Measurements from ENCODE around the gene SYNE1.

SYNE1 gene

GRCh38 chr6:152123076-152123475 lies 514.1 kb downstream of the SYNE1 start:
- H3K4me3 ChIP-seq (ENCODE audit: low read depth, low read length) = no peak overlapping the region
- no peak for TF ChIP-seq CTCF (IDR thresholded peaks at IDR 0.05; ENCODE audit: control insufficient read depth, extremely low read depth, insufficient read depth)
- no peak for DNase-seq (ENCODE audit: low read depth)

GRCh38 chr6:152122434-152122833 lies 514.7 kb downstream of the SYNE1 start:
- no peak for TF ChIP-seq CTCF (IDR thresholded peaks at IDR 0.05; ENCODE audit: control insufficient read depth, extremely low read depth, insufficient read depth)
- H3K4me3 ChIP-seq (ENCODE audit: low read depth, low read length) = no peak overlapping the region
- no peak for DNase-seq (ENCODE audit: low read depth)

GRCh38 chr6:152121910-152122309 lies 515.3 kb downstream of the SYNE1 start:
- H3K4me3 ChIP-seq (ENCODE audit: low read depth, low read length) = no peak overlapping the region
- no peak for DNase-seq (ENCODE audit: low read depth)
- no peak for TF ChIP-seq CTCF (IDR thresholded peaks at IDR 0.05; ENCODE audit: control insufficient read depth, extremely low read depth, insufficient read depth)

- no peak for TF ChIP-seq CTCF (IDR thresholded peaks at IDR 0.05; ENCODE audit: control insufficient read depth, extremely low read depth, insufficient read depth)
- H3K4me3 ChIP-seq (ENCODE audit: low read depth, low read length) = no peak overlapping the region
- DNase-seq (ENCODE audit: low read depth) = no peak
Measured at GRCh38 chr6:152119831-152120230, 517.3 kb downstream of the SYNE1 start.

- no peak for TF ChIP-seq CTCF (IDR thresholded peaks at IDR 0.05; ENCODE audit: control insufficient read depth, extremely low read depth, insufficient read depth)
- H3K4me3 ChIP-seq (ENCODE audit: low read depth, low read length) = no peak overlapping the region
- no peak for DNase-seq (ENCODE audit: low read depth)
Measured at GRCh38 chr6:152118678-152119077, 518.5 kb downstream of the SYNE1 start.

- no peak for TF ChIP-seq CTCF (IDR thresholded peaks at IDR 0.05; ENCODE audit: control insufficient read depth, extremely low read depth, insufficient read depth)
- DNase-seq (ENCODE audit: low read depth) = no peak
- no peak overlapping the region for H3K4me3 ChIP-seq (ENCODE audit: low read depth, low read length)
Measured at GRCh38 chr6:152118224-152118623, 518.9 kb downstream of the SYNE1 start.
